K562 (cell line): ENCODE results near the gene CPEB1. TPM values are rescaled to one million over a fixed set of nuclear protein-coding genes. Genes with fewer than 3 reads are reported as not detected.

Source experiments
- ATAC-seq: fragments of 200-7000 bp; cut with Tn5 transposase; 3 replicates; pipeline ENCODE4 v1.9.1; 2020; ENCODE audit warnings: moderate library complexity
- BruUV-seq: library from RNA; stranded (reverse); fragments of 400-500 nt; replicated peaks from 2 replicates; lab custom pipeline; 2021; lab: Mats Ljungman, UMichigan
- CTCF ChIA-PET: fragments of 300-600 bp; formaldehyde crosslinking; extraction: SDS; loops from one replicate; lab custom pipeline; 2021; ENCODE audit warnings: low intra/inter-chr PET ratio; lab: Yijun Ruan, JAX
- POLR2A ChIA-PET: fragments of 300-600, 350-650 bp; sonication (Branson Sonifier 250); formaldehyde crosslinking; extraction: SDS; loops from one replicate; lab custom pipeline; 2021; ENCODE audit warnings: antibody characterized with exemption, inconsistent platforms; lab: Yijun Ruan, JAX
- DNase-seq, 4 experiments: peaks; one replicate each; pipeline versions ENCODE4 v3.0.0 to v3.0.0-alpha.2; 2011 to 2018; ENCODE audit warnings: low spot score in 3 of 4, mixed read lengths in 3 of 4; ENCODE audit errors: extremely low read depth in 1 of 4
- FAIRE-seq: peaks from 2 replicates; lab custom pipeline; 2011; peaks lifted over from hg19 to GRCh38; lab: Jason Lieb, UNC
- H2AFZ ChIP-seq: 2 replicates; pipeline ENCODE4 v1.6.0; 2011; ENCODE audit warnings: low read depth, low read length, control low read depth, inconsistent platforms
- H3K27ac ChIP-seq: fragments of 200-600 bp; 3 replicates; pipeline ENCODE4 v1.8.0; 2011; ENCODE audit warnings: low read depth, mild to moderate bottlenecking, control low read depth, inconsistent platforms, low read length, moderate library complexity, mixed read lengths; ENCODE audit errors: extremely low read depth
- H3K27me3 ChIP-seq, 2 experiments: fragments of 300-600 bp in 1 of 2; 2 replicates in 1 of 2; 3 replicates in 1 of 2; pipeline versions ENCODE4 v1.6.0 to v1.8.0; 2011; ENCODE audit warnings: inconsistent platforms in 2 of 2, low read length in 2 of 2, mild to moderate bottlenecking in 1 of 2, mixed read lengths in 1 of 2, moderate library complexity in 1 of 2; ENCODE audit not compliant: control insufficient read depth in 2 of 2, insufficient read depth in 2 of 2
- H3K36me3 ChIP-seq: fragments of 300-600 bp; 3 replicates; pipeline ENCODE4 v1.8.0; 2011; ENCODE audit warnings: mild to moderate bottlenecking, low read length, inconsistent platforms; ENCODE audit not compliant: control insufficient read depth, insufficient read depth
- H3K4me1 ChIP-seq, 2 experiments: fragments of 200-600 bp in 1 of 2; replicated peaks in 1 of 2; 2 replicates in 1 of 2; 3 replicates in 1 of 2; pipeline versions ENCODE4 v1.5.1 to v1.8.0; 2011; ENCODE audit warnings: inconsistent platforms in 2 of 2, low read length in 2 of 2, mild to moderate bottlenecking in 1 of 2, mixed read lengths in 1 of 2, moderate library complexity in 1 of 2; ENCODE audit not compliant: control insufficient read depth in 2 of 2, insufficient read depth in 2 of 2
- H3K4me2 ChIP-seq: 2 replicates; pipeline ENCODE4 v1.6.1; 2011; ENCODE audit warnings: low read length, control low read depth, inconsistent platforms, mixed read lengths; ENCODE audit not compliant: insufficient read depth
- H3K4me3 ChIP-seq: fragments of 200-600 bp; sonication (generic), shearing (Covaris generic); 2 replicates; pipeline ENCODE4 v1.5.1; 2016; ENCODE audit warnings: control low read depth, inconsistent platforms
- H3K79me2 ChIP-seq: fragments of 200-600 bp; 3 replicates; pipeline ENCODE4 v1.8.0; 2011; ENCODE audit warnings: low read length, inconsistent platforms; ENCODE audit not compliant: control insufficient read depth, insufficient read depth
- H3K9ac ChIP-seq, 2 experiments: 2 replicates each; pipeline versions ENCODE4 v1.6.0 to v1.6.1; 2011; ENCODE audit warnings: low read depth in 2 of 2, low read length in 2 of 2, control low read depth in 1 of 2, inconsistent platforms in 1 of 2, mild to moderate bottlenecking in 1 of 2, mixed read lengths in 1 of 2; ENCODE audit not compliant: insufficient read depth in 1 of 2
- H3K9me1 ChIP-seq: one replicate; pipeline ENCODE4 v1.6.0; 2011; ENCODE audit warnings: inconsistent platforms, mild to moderate bottlenecking, low read length, moderate library complexity; ENCODE audit not compliant: control insufficient read depth, insufficient read depth
- H3K9me3 ChIP-seq: replicated peaks from 2 replicates; pipeline ENCODE4 v1.5.1; 2011; ENCODE audit warnings: low read depth, low read length, inconsistent platforms; ENCODE audit not compliant: control insufficient read depth, insufficient read depth
- H4K20me1 ChIP-seq: replicated peaks from 2 replicates; pipeline ENCODE4 v1.6.1; 2011; ENCODE audit warnings: low read length, inconsistent platforms, mixed read lengths; ENCODE audit not compliant: control insufficient read depth, insufficient read depth
- CREM ChIP-seq: IDR thresholded peaks from 2 replicates; pipeline ENCODE4 v1.6.1; 2014; ENCODE audit warnings: antibody characterized with exemption, low read depth
- ELK3 ChIP-seq: fragments of 450-650 bp; formaldehyde crosslinking; IDR thresholded peaks from 2 replicates; pipeline ENCODE4 v1.4.0; 2020; ENCODE audit warnings: mild to moderate bottlenecking
- HMBOX1 ChIP-seq: sonication (generic); IDR thresholded peaks from 2 replicates; pipeline ENCODE4 v1.6.1; 2016
- HMG20A ChIP-seq: fragments of 450-650 bp; formaldehyde crosslinking; conservative IDR thresholded peaks from 2 replicates; pipeline ENCODE4 v1.4.0; 2020; ENCODE audit warnings: mild to moderate bottlenecking, mixed read lengths
- LCOR ChIP-seq: sonication (generic); formaldehyde crosslinking; IDR thresholded peaks from 2 replicates; pipeline ENCODE4 v1.8.0; 2022; ENCODE audit warnings: mild to moderate bottlenecking, missing genetic modification reagents
- NR2C2 ChIP-seq, 2 experiments: fragments of 200-800 bp in 1 of 2; sonication (Bioruptor generic) in 1 of 2; sonication (generic) in 1 of 2; formaldehyde crosslinking in 1 of 2; IDR thresholded peaks; 2 replicates each; pipeline versions ENCODE4 v1.6.1 to v1.8.0; 2016 to 2022; ENCODE audit warnings: mild to moderate bottlenecking in 1 of 2, missing compliant biosample characterization in 1 of 2, missing genetic modification characterization in 1 of 2, missing genetic modification reagents in 1 of 2
- PRPF4 ChIP-seq: fragments of 200-400 bp; formaldehyde crosslinking; IDR thresholded peaks from one replicate; pipeline ENCODE4 v1.6.1; 2017; ENCODE audit warnings: low read length, low read depth, mild to moderate bottlenecking; ENCODE audit not compliant: insufficient read depth, poor library complexity, severe bottlenecking
- RCOR1 ChIP-seq, 2 experiments: IDR thresholded peaks; 2 replicates each; pipeline ENCODE4 v1.6.1; 2012; ENCODE audit warnings: low read depth in 2 of 2, low read length in 2 of 2, borderline replicate concordance in 1 of 2, improper control_type of control experiment in 1 of 2
- TARDBP ChIP-seq: fragments of 450-650 bp; IDR thresholded peaks from 2 replicates; pipeline ENCODE4 v1.6.1; 2016
- TEAD2 ChIP-seq: fragments of 450-650 bp; IDR thresholded peaks from 2 replicates; pipeline ENCODE4 v1.6.1; 2016; ENCODE audit warnings: missing genetic modification characterization, control low read depth, missing compliant biosample characterization
- ZKSCAN1 ChIP-seq: fragments of 150-350 bp; IDR thresholded peaks from 2 replicates; pipeline ENCODE4 v1.6.1; 2016; ENCODE audit warnings: low read depth, low read length
- ZNF184 ChIP-seq: sonication (generic); formaldehyde crosslinking; IDR thresholded peaks from 2 replicates; pipeline ENCODE4 v1.5.0; 2020; ENCODE audit warnings: missing genetic modification reagents
- ZNF23 ChIP-seq: fragments of 250-450 bp; sonication (Bioruptor Pico); IDR thresholded peaks from 2 replicates; pipeline ENCODE4 v1.4.0; 2020; ENCODE audit warnings: mild to moderate bottlenecking
- ZZZ3 ChIP-seq: fragments of 450-650 bp; IDR thresholded peaks from 2 replicates; pipeline ENCODE4 v1.6.1; 2016; ENCODE audit warnings: antibody characterized with exemption, mild to moderate bottlenecking, moderate library complexity
- WGBS: fragments of 100-300 bp; shearing (Covaris generic); methylation state at CpG from one replicate; pipeline ENCODE4 v1.1.6; 2016; ENCODE audit warnings: low coverage, mixed read lengths; ENCODE audit not compliant: insufficient coverage; ENCODE audit errors: missing lambda C conversion rate; 5-methylcytosine and 5-hydroxymethylcytosine counted together
- in situ Hi-C: fragments of 300-500 bp; cut with MboI; formaldehyde crosslinking; loops from 4 replicates; pipeline ENCODE4 v1.15.0; 2018; ENCODE audit warnings: inconsistent platforms, mixed read lengths
- intact Hi-C: fragments of 100-400 bp; cut with micrococcal nuclease; formaldehyde crosslinking; loops from 2 replicates; pipeline ENCODE4 v1.14.2; 2022
- polyA plus RNA-seq, 8 experiments: library from polyadenylated mRNA; depleted of rRNA in 4 of 8; stranded (reverse) in 5 of 8; unstranded in 3 of 8; fragments of >200 nt; fragmentation: Nextera tagmentation in 2 of 8; fragmentation: Illumina TruSeq in 1 of 8; extraction: Ambion mirVana in 2 of 8; extraction: Trizol in 1 of 8; gene quantifications; 2 replicates each; pipeline versions ENCODE4 v1.2.1 to v1.2.3, GENCODE V29; 2011 to 2014; ENCODE audit warnings: inconsistent platforms in 1 of 8, missing spikeins in 1 of 8
- total RNA-seq, 7 experiments: library from RNA; depleted of rRNA in 6 of 7; stranded (reverse); fragments of >200 nt in 6 of 7; fragmentation: Illumina TruSeq in 2 of 7; extraction: Trizol in 2 of 7; gene quantifications; 2 replicates each; pipeline versions ENCODE4 v1.2.1 to v1.2.3, GENCODE V29; 2011 to 2021; ENCODE audit warnings: low replicate concordance in 1 of 7

Gene CPEB1
- total and polyA plus RNA-seq, 9 of the 15 experiments (the other 6 are each of a cell fraction or from before 2014, with no cell fraction given): 2.2 to 13.4 (median 9.7) TPM

GRCh38 chr15:82568986-82569385, 78.2 kb downstream of the CPEB1 start:
- Histone ChIP-seq H3K36me3 (peaks cover 62% of the 10 kb centered on the region; the same call in 2 of the 3 replicates), H3K9me3 (no peaks in the 10 kb centered on the region), H3K4me2 (no peak overlapping the region), H3K27ac (no peak overlapping the region), H3K9ac (no peak overlapping the region), H3K79me2 (no peaks in the 10 kb centered on the region; the same call in 2 of the 3 replicates), H2AFZ (no peak overlapping the region), H3K4me1 (peaks cover 25 to 31% of the 10 kb centered on the region in 2 experiments; a peak in 4 of 5 replicates), H3K9me1 (peaks cover 4% of the 10 kb centered on the region)
- WGBS: 80% methylated on average over 5 of the region's 5 CpGs
- ATAC-seq (no peak), DNase-seq (no peak), FAIRE-seq (no peak)
- no TSS peak for BruUV-seq
- CTCF ChIA-PET: no interaction called here
- in situ Hi-C loops: no loop called here
- intact Hi-C loops: loop anchor here (5.0 kb wide), 1 partner anchor 63 kb away; no protein-coding TSS in a partner anchor
- TF ChIP-seq ZNF184: no peak
- TF ChIP-seq ZKSCAN1: no peak
- TF ChIP-seq RCOR1 (IDR thresholded peaks at IDR 0.05; ENCODE audit: borderline replicate concordance in 1 of 2, low read depth in 2 of 2, low read length in 2 of 2): no peak
- no peak for TF ChIP-seq ZZZ3
- TF ChIP-seq ELK3 (CRISPR knock-in tag): no peak
- TF ChIP-seq CREM: no peak
- no peak for TF ChIP-seq LCOR (CRISPR knock-in tag)
- TF ChIP-seq ZNF23 (CRISPR knock-in tag): no peak
- TF ChIP-seq HMBOX1: no peak
- no peak for TF ChIP-seq NR2C2 (CRISPR knock-in tag; IDR thresholded peaks at IDR 0.05)
- TF ChIP-seq NR2C2 (tag; IDR thresholded peaks at IDR 0.05): no peak
- TF ChIP-seq PRPF4: no peak
- TF ChIP-seq TARDBP: no peak
- TF ChIP-seq HMG20A (CRISPR knock-in tag): no peak
- TF ChIP-seq TEAD2 (tag): no peak
- TF ChIP-seq, all 486 proteins: peak for 0
- POLR2A ChIA-PET: interaction anchor here (0.6 to 1.1 kb wide), 5 partner anchors 10 to 280 kb away, joined by 3 to 4 read pairs (median 3); no protein-coding TSS in a partner anchor
- H3K27me3 ChIP-seq: no peaks in the 10 kb centered on the region
- H4K20me1 ChIP-seq: peaks cover 10% of the 10 kb centered on the region
- no peak overlapping the region for H3K4me3 ChIP-seq
